Activated CD8-positive, alpha-beta memory T cell treated with anti-CD3 and anti-CD28 coated beads for 4 hours (primary cell): ENCODE measurements around the gene CMIP.

Experiments
- DNase-seq, 2 donors: peaks; one replicate each; pipeline ENCODE4 v3.0.0-alpha.2; 2020; ENCODE audit warnings: low read depth in 2 of 2

CMIP gene

DNA sequence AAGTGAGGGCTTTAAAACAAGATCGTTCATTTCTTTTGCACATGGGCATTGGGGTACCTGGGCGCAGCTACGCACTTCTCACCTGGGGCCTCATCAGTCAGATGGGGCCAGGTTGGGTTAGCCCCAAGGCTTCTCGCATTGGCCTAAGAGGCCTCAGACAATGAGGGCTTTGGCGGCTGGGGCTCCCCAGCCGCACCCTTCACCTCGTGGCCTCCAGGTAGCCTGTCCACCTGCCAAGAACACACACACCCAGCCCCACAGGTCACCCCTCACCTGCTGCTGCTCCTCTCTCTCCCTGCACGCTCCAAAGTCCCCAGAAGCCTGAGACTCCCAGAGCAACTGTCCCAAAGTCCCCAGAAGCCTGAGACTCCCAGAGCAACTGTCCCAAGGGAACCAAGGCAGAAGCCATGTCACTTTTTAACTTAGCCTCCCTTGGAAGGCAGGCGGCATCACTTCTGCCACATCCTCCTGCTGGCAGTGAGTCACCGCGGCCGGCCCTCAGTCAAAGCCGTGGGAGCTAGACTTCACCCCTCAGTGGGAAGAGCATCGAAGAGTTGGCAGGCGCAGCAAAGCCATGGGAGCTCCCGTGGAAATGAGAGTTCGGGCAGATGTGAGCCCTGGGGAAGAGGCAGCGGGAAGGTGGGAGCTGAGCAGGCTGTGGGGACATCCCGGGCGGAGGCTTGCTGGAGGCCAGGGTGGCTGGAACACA lies 255.6 kb downstream of the CMIP start:
- DNase-seq = no peak

DNA sequence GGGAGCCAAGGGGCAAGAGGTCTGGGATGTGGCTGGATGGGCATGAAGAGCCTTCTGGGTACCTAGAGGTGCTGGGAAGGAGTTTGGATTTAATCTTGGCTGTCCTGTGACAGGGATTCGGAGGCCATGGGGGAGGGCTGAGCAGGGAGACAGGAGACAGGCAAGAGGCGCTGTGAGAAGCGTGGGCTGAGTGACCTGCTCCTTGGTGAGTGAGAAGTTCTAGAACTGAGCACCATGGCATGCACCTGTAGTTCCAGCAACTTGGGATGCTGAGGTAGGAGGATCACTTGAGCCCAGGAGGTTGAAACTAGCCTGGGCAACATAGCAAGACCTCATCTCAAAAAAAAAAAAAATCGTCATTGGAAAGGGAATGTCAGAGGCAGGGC lies 256.2 kb downstream of the CMIP start:
- no peak for DNase-seq

DNA sequence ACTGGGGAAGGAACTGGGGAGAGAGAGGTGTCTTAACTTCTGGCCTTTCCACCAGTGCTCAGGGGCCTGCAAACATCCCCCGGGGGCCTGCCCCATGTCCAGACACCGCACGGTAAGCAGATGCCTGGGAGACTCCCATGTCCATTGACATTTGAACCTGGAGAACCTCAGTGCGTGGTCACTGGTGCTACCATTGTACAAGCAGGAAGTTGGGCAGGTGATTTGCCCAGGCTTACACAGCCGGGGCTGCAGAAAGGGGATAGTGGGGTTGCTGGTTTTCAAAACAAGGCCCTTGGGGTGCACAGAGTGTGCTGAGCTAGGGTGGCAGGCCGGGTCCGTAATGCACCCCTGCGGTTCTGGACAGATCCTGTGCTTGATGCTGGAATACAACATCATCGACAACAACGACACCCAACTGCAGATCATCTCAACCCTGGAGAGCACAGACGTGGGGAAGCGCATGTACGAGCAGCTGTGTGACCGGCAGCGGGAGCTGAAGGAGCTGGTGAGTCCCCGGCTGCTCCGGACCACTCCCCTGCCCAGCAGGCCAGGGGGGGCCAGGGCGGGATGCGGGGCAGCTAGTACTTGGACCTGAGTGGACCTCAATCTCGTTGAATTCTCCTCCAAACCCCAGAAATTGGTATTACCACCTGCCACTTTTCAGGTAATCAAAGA lies 256.8 kb downstream of the CMIP start:
- DNase-seq = no peak

DNA sequence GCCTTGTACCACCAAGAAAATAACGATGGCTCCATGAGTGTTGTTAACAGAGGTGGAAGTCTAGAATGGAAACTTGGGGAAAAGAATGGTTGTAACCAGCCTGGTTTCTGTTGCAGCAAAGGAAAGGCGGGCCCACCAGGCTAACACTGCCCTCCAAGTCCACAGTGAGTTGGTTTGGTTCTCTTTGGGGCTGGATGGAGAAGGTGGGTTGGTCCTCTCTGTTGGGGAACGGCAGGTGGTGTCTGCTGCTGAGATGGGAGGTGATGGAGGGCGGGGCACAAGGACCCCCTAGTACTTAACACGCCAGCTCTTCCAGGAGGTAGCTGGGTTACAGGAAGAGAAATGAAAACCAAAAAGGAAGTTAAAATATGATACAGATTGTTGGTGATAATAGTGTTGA lies 257.9 kb downstream of the CMIP start:
- DNase-seq = no peak

DNA sequence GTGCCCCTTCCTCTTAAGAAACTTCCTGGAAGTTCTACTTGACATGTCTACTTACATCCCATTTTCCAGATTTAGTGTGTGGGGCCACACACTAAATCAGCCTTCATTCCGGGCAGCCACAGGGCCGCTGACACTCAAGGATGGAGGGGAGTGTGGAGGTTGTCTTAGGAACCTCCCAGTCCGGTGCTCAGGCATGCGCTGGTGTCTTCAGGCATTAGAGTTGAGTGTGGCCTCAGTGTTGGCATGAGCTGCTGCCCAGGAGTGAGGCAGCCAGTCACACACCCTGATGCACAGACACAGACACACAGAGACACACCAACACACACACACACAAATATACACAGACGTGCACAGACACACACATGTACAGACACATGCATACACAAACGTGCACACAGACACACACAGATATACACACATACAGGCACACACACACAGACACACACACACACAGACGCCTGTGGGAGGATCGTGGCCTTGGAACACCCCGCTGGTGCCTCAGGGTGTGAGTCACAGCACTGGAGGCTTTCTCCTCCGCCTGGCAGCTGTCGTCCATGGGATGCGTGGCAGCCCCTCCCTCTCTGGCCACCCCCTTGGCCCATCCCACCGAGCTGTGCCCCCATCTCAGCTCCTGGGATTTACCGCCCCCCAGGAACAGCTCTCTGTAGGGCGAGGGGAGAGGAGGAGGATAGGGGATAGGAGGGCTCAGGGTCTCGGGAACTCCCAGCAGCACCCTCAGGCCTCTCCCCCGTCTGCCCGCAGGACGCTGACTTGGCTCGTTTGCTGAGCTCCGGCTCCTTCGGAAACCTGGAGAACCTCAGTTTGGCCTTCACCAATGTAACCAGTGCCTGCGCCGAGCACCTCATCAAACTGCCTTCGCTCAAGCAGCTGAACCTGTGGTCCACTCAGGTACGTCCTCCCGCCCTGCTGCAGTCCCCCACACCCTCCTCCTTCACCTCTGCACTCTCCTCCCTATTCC lies 258.9 kb downstream of the CMIP start:
- DNase-seq = no peak

DNA sequence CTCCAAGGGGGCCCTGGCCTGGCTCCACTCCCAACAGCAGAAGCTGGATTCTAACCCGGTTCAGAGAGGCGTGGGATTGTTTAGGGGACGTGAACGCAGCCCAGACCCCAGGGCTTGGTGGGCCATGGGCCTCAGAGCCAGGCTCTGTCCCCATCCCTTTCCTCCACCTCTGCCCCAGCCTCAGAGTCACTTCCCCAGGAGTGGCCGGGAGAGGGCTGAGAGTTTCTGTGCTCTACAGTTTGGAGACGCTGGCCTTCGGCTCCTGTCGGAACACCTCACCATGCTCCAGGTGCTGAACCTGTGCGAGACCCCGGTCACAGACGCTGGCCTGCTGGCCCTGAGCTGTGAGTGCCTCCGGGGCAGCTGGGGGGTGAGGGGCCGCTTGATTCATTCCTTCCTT lies 260.7 kb downstream of the CMIP start:
- DNase-seq = no peak

DNA sequence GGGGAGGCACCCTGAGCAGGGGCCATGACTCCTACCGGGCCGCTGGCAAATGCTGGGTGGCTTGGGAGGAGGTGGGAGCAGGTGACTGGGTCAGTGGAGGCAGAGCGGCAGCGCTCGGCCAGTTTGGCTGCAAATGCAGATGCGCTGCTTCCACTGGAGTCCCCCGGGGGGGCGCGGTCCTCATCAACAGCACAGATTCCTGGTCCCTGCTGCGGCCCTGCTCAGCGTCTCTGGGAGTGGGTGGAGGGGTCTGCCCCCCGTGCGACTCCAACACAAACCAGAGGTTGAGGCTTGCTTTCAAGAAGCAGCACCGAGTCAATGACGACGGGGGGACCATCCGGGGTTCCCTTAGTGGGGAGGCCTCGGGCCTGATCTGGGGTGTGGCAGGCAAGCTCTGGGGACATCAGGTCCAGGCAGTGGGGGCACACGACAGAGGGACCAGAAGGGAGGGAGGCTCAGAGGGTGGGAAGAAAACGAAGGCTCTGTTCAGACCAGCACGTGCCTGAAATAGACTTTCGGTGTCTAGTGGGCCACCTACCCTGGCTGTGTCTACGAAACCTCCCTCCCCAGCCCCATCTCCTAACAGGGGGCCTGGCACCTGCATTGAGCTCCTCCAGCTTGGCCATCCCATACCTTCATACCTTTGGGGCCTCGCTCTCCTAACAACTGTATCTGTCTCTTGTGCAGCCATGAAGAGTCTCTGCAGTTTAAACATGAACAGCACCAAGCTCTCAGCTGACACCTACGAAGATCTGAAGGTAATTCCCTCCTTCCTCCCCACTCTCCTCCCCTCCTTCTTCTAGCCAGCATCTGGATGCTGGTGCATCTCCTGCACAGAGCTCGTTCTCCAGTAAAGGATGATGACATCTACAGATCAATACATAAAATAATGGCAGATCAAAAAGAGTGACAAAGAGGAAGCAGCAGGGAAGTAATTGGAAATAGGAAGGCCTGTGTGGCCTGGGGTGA lies 262.0 kb downstream of the CMIP start:
- no peak for DNase-seq

DNA sequence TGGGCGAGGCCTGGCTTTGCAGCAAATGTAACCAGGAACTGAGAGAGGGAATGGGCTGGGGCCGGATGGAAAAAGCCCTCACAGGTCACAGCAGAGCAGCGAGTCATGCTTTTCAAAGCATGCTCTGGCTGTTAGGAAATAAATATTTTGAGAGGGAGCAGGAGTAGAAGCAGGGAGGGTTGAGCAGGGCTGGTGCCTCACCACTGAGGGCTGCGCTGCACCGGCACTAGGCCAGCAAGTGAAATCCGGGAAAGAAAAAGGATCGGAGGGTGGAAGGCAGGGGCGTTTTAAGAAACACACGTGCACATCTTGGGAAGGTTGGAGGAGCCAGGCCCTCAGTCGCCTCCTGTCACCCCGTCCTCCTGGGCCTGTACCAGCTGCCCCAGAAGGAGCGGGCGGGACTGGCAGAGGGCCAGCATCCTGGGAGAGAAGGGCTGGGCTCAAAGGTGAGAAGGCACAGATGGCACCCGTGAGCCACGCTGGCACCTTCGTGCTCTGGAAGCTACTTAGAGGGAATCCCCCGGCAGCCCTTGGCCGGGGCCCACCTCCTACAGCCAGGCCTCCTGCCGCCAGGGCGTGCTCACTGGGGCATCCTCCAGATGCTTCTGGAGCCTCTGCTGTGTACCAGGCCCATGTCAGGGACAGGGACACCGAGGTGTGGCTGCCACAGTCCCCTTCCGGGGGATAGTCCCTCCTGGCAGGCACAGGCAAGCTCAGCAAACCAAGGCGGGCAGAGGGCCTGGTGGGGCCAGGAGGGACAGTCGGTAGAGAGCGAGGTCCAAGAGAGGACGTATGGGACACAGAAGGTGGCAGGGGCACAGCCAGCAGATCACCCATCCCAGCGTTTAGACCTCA lies 263.0 kb downstream of the CMIP start:
- no peak for DNase-seq

DNA sequence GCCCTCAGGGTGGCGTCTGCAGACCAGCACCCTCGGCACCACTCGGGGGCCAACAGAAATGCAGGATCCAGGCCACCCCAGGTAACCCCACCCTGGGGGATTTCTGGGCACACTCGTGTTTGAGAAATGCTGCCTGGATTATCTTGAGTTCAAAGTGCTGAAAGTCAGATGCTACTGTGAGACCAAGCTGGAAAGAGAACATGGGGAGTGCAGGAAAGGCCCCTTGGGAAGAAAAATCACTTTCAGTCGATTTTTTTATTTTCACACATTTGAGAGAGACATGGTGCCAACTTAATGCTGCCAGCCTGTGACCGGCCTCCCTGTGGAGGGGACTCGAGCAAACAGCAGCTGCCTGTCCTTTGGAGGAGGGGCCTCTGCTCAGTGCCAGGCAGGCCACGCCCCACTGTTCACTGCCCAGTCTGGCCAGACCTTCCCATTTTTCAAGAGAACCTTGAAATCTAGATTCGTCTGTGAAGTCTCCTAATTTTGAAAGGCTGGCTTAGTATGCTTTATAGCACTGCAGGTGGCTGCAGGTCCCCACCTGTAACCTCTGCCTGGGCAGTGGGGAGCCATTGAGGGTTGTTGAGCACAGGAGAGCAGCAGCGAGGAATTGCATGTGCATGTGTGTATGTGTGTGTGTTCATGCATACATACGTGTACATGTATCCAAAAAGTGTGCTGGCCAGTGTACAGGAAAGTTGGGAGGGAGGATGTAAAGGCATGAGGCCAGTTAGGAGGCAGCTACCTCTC lies 263.8 kb downstream of the CMIP start:
- no peak for DNase-seq

DNA sequence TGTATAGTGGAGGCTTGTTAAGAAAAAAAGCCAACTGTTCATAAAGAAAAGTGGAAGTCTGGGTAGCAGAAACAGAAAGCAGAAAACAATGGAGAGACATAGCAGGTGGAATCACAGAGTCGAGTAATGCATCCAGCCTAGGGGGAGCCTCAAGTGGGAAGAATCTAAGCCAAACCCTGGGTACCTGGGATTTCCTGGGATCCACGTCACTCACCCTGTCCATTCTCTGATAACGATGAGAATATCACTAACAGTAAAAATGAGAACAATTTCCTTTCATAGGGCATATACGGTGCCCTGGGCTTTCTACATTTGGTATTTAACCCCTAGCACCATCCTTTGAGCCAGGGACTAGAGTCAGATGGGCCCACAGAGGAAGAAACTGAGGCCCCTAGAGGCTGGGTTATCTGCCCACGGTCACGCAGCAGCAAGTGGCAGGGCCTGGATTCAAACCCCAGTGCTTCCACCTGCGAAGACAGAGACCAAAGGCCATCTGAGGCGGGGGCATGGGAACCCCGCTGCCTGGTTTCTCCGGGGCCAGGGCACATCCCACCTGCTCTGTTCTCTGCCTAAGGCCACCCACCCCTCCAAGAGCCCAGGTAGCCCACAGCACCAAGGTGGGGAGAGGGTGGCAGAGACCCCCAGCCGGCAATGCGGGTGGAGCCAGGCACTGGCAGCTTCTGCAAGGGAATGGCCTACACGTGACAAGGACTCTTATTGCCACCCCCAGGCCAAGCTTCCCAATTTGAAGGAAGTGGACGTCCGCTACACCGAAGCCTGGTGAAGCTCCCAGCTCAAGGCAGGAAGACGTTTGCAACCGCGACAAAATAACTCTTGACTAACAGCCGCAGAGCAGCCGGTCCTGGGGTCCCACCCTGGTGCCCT lies 264.6 kb downstream of the CMIP start:
- no peak for DNase-seq

DNA sequence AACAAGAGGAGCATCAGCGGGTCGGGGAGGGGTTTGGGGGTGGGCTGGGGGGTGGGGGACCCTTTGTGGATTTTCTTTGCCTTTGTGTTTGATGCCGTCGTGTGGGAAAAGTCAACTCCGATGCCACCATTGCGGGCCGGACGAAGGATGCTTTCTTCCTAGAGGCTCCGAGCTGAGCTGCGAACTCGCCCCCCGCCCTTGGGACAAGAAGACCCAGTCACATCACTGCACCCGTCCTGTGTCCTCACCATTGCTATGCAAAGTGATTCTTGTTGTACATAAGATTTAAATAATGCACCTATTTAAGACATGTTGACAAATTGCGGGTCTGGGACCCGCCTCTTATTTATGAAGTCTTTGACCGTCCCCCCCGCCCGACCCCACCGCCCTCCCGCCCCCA lies 265.4 kb downstream of the CMIP start:
- no peak for DNase-seq

DNA sequence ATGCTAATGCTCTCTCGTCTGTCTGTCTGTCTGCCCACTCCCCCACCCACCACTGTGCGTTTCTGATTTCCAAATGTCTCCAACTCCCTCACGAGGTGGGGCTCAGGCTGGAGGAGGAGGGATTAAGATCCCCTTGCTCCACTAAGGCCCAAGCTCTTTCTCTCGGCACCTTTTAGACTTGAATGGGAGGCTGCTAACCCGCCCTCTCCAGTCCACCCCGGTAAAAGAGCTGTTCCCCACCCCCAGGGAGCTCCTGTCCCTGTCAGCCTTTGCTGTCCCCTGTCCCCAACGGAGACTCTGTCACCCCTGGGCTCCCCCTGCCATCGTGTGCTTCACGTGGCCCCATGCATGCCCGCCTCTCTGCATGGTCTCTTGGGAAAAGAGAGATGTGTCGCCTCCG lies 266.0 kb downstream of the CMIP start:
- no peak for DNase-seq

DNA sequence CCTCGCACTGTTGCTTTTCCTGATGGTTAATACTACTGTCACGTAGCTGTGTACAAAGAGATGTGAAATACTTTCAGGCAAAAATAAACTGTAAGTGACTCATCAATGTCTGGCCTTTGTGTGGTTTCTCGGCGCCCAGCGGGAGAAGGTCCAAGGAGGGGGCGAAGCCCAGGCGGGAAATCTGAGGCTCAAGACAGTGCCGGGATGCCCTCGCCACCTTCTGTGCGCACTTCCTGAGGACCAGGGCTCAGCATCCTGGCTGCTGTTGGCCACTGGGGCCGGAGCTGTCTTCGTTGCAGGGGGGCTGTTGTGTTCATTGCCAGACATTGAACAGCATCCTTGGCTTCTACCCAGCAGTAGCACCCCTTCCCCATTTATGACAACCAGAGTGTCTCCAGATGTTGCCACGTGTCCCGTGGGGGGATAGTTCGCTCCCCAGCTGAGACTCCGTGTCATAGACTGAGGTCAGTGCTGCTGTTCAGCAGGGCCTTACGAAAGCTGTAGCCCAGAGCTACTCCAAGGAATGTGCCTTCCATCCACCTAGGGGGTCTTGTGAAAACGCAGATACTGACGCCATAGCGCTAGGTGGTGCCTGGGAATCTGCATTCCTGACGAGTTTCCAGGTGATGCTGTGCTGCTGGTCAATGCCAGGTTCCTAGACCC lies 267.2 kb downstream of the CMIP start:
- DNase-seq = no peak

DNA sequence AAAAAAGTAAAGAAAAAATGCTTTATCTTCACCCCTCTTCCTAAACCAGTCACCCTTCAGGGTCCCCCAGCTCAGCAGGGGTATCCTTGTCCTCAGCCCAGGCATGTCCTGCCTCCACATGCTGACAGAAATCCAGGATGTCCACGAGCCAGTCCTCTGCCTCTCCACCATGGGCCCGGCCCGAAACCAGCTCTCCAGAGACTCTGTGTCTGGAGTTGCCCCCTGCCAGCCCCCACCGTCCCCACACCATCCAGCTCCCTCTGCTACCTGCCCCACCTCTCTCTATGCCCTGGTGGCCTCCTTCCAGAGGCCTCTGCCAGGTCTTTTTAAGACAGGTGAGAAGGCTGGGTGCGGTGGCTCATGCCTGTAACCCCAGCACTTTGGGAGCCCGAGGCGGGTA lies 268.1 kb downstream of the CMIP start:
- DNase-seq = no peak

DNA sequence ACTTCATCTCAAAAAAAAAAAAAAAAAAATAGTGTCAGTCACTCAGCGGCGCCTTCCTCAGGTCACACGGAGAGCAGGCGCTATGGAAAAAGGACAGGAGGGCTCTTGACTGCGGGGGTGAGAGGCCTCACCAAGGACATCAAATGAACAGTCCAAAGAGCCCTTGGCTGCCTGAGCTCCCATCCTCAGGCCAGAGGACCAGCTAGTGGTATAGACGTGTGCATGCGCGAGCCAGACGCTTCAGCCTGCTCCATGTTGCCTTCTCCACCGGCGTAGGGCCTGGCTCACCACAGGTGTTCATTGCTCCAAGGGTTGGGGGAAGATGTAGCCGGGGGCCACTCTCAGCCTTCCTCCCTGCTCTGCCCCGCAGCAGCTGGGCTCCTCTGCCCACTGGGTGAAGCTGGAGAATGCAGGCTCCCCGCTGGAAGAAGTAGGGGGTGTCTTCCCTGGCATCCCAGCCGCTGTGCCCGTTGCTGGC lies 268.7 kb downstream of the CMIP start:
- DNase-seq = no peak

DNA sequence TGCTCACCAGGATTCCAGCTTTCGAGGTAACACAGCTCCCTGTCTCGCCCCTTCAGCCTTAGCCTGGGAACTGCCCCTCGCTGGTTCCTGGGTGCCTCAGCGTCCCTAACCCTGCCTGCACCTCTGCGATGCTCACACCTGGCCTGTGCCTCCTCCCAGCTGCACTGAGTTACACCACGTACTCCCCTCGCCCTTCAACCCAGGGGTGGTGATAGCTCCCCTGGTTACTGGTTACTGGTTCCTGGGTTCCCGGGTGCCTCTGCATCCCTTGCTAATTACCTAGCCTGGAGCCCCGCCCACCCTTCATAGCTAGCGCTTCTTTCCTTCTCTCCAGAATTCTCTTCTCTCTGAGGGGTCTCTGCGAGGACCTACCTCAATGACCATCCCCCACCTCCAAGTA lies 269.2 kb downstream of the CMIP start:
- DNase-seq = no peak

DNA sequence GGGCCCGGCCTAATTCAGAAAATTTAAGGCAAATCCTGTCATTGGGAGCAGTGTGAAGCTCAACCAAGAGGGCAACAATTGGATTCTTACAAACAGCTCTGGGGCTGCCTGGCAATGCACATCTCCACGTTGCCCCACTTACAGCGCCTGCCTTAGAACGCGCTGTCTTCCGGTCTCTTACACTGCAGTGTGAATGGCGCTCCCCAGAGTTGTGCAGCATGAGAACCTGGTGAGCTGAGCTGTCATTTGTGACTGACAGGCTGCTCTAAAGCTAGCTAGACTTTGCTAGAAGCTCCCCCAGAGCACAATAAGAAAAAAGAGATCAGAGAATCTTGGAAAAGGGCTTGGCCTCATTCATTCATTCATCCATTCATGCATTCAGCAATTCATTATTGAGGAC lies 270.0 kb downstream of the CMIP start:
- DNase-seq = no peak
